GM12801 (cell line): Measurements from ENCODE around the gene DLX1.

Experiments used
- CTCF ChIP-seq: IDR thresholded peaks from one replicate; pipeline ENCODE4 v1.5.1; 2011; ENCODE audit warnings: control low read depth; ENCODE audit not compliant: insufficient read length; ENCODE audit errors: extremely low read depth

DLX1 gene

GRCh38 chr2:172072303-172072702, 13.0 kb upstream of the DLX1 start:
- no peak for TF ChIP-seq CTCF

GRCh38 chr2:172072706-172073105, 12.6 kb upstream of the DLX1 start:
- TF ChIP-seq CTCF = no peak

GRCh38 chr2:172073518-172073917, 11.8 kb upstream of the DLX1 start:
- no peak for TF ChIP-seq CTCF

- TF ChIP-seq CTCF = no peak
Observed at GRCh38 chr2:172074254-172074653, 11.1 kb upstream of the DLX1 start.

GRCh38 chr2:172079416-172079815, 5.9 kb upstream of the DLX1 start:
- no peak for TF ChIP-seq CTCF

- no peak for TF ChIP-seq CTCF
Observed at GRCh38 chr2:172079838-172080640, 5.3 kb upstream of the DLX1 start.

- no peak for TF ChIP-seq CTCF
Observed at GRCh38 chr2:172080641-172081220, 4.6 kb upstream of the DLX1 start.
